A172 (cell line): ENCODE results near the gene MAN1B1. TPM values are rescaled to one million over a fixed set of nuclear protein-coding genes. Genes with fewer than 3 reads are reported as not detected.
"Not testable (repeated sequence)": the region's sequence is repeated elsewhere in the genome, so short reads cannot be mapped to it uniquely, and the experiment has no call there.

Experiments used
- DNase-seq: peaks from one replicate; pipeline ENCODE4 v3.0.0-alpha.2; 2015; ENCODE audit warnings: low spot score
- total RNA-seq: library from RNA; depleted of rRNA; stranded (reverse); fragments of >200 nt; shearing (Covaris generic); gene quantifications from 2 replicates; pipeline ENCODE4 v1.2.3, GENCODE V29; 2014

The MAN1B1 gene
- total RNA-seq, 1 experiment from 2014 or later = 196 TPM

- DNase-seq = no peak
Measured at GRCh38 chr9:137127301-137128157, 40.7 kb downstream of the MAN1B1 start.

GRCh38 chr9:137128158-137128861, 41.5 kb downstream of the MAN1B1 start:
- DNase-seq = no peak

- DNase-seq = no peak
Measured at GRCh38 chr9:137128862-137129455, 42.2 kb downstream of the MAN1B1 start.

- peak; percentile 93 for DNase-seq
Measured at GRCh38 chr9:137129456-137130175, 42.8 kb downstream of the MAN1B1 start.

- peak; percentile 41 for DNase-seq
Measured at GRCh38 chr9:137130176-137130755, 43.5 kb downstream of the MAN1B1 start.

GRCh38 chr9:137134191-137134590, 47.4 kb downstream of the MAN1B1 start:
- no peak for DNase-seq

GRCh38 chr9:137135154-137135553, 48.4 kb downstream of the MAN1B1 start:
- not testable (repeated sequence) for DNase-seq

- no peak for DNase-seq
Measured at GRCh38 chr9:137136261-137136880, 49.6 kb downstream of the MAN1B1 start.

- no peak for DNase-seq
Measured at GRCh38 chr9:137136881-137137607, 50.3 kb downstream of the MAN1B1 start.

GRCh38 chr9:137138058-137138721, 51.4 kb downstream of the MAN1B1 start:
- no peak for DNase-seq

- no peak for DNase-seq
Measured at GRCh38 chr9:137138722-137139467, 52.1 kb downstream of the MAN1B1 start, which contains the start of gene GRIN1. TSS of gene GRIN1 (plus strand) at chr9:137139154. CDS start at chr9:137139487, 333 bp downstream.

GRCh38 chr9:137139468-137140150, 52.8 kb downstream of the MAN1B1 start:
- no peak for DNase-seq

GRCh38 chr9:137140151-137141012, 53.6 kb downstream of the MAN1B1 start:
- no peak for DNase-seq

GRCh38 chr9:137141050-137141810, 54.4 kb downstream of the MAN1B1 start:
- DNase-seq = no peak

- no peak for DNase-seq
Measured at GRCh38 chr9:137141976-137142936, 55.5 kb downstream of the MAN1B1 start.
